Epithelial cell of umbilical artery (primary cell): ENCODE measurements around the gene PPA1. TPM values are rescaled to one million over a fixed set of nuclear protein-coding genes. Genes with fewer than 3 reads are reported as not detected.

Experiments used
- total RNA-seq: library from RNA; depleted of rRNA; stranded (reverse); fragments of >200 nt; gene quantifications from 2 replicates; pipeline ENCODE4 v1.2.3, GENCODE V29; 2014

PPA1 gene
- total RNA-seq: 283 and 334 TPM in 2 replicates

DNA sequence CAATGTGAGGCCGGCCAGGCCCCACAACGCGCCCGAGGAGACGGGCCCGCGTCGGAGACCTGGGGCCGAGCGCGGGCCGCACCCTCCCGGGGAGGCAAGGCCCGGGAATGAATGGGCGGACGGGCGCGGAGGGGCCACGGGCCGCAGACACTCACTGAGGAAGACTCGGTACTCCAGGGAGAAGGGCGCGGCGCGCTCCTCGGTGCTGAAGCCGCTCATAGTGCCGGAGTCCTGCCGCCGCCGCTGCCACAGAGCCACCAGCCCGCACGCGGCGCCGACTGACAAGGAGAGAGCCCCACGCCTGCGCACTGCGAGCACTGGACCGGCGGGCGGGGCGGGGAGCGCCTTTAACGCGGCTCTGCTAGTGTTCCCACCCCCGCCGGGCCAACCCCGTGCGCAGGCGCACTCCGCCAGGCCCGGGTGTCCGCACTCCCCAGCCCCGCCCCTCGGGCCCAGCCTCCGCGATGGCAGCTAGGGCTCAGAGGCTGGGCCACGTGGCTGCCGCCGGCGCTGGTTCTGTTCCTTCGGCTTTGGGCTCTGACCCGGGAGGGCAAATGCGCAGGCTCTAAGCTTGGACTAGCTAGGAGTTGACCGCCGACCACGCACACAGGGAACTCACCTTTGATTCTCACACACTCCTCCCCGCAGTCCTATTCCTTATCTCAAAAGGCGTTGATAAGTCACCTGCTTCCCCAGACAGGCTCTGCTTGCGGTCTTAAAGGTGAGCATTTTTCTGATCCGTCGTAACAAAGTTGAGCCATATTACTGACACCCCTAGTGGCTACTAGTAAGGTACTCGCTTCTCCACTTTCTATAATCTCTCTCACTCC lies at the start of gene PPA1:
PPA1 (minus strand) TSS at position 321 of the 830 bp plus-strand sequence; CDS start at position 219, 102 bp downstream.

Other genes with a start within 250 kb of the PPA1 start
- 0.65 and 1.4 TPM in 2 replicates for gene MACROH2A2, start 180.6 kb downstream of the PPA1 start, total RNA-seq
- gene AIFM2, start 100.6 kb downstream of the PPA1 start, total RNA-seq: 2.9 and 6.7 TPM in 2 replicates
- gene TYSND1, start 86.7 kb downstream of the PPA1 start, total RNA-seq: 9.7 and 10.5 TPM in 2 replicates
- 142 and 182 TPM in 2 replicates for gene SAR1A, start 62.9 kb downstream of the PPA1 start, total RNA-seq
- not detected in 2 replicates for gene NPFFR1, start 50.6 kb upstream of the PPA1 start, total RNA-seq
- gene LRRC20, start 149.2 kb upstream of the PPA1 start, total RNA-seq: 7.1 and 10.1 TPM in 2 replicates
- 14.4 and 15.3 TPM in 2 replicates for gene EIF4EBP2, start 170.7 kb upstream of the PPA1 start, total RNA-seq
- not detected in 2 replicates for gene NODAL, start 208.3 kb upstream of the PPA1 start, total RNA-seq
- 5.2 and 8.1 TPM in 2 replicates for gene PALD1, start 245.3 kb upstream of the PPA1 start, total RNA-seq